Measurements from ENCODE around the gene LCP2.

The LCP2 gene

GRCh38 chr5:170206958-170207357 lies 90.6 kb downstream of the LCP2 start:
- DNase-seq, result no peak
- Histone ChIP-seq H3K4me1 (no peaks in the 10 kb centered on the region), H3K27me3 (peaks cover 28% of the 10 kb centered on the region), H3K36me3 (no peaks in the 10 kb centered on the region), H3K4me3 (ENCODE audit: low read depth, low read length) (no peak overlapping the region), H3K9me3 (no peaks in the 10 kb centered on the region)
- TF ChIP-seq CTCF (IDR thresholded peaks at IDR 0.05; ENCODE audit: low read depth, low read length), result no peak

GRCh38 chr5:170206216-170206615 lies 91.4 kb downstream of the LCP2 start:
- Histone ChIP-seq H3K4me3 (ENCODE audit: low read depth, low read length) (no peak overlapping the region), H3K9me3 (no peaks in the 10 kb centered on the region), H3K4me1 (no peaks in the 10 kb centered on the region), H3K27me3 (peaks cover 28% of the 10 kb centered on the region), H3K36me3 (no peaks in the 10 kb centered on the region)
- TF ChIP-seq CTCF (IDR thresholded peaks at IDR 0.05; ENCODE audit: low read depth, low read length), result no peak
- DNase-seq, result no peak

GRCh38 chr5:170204202-170204601 lies 93.4 kb downstream of the LCP2 start:
- no peak for TF ChIP-seq CTCF (IDR thresholded peaks at IDR 0.05; ENCODE audit: low read depth, low read length)
- H3K4me3 ChIP-seq (ENCODE audit: low read depth, low read length), result no peak overlapping the region
- peaks cover 28% of the 10 kb centered on the region for H3K27me3 ChIP-seq
- H3K36me3 ChIP-seq, result no peaks in the 10 kb centered on the region
- H3K9me3 ChIP-seq, result no peaks in the 10 kb centered on the region
- no peaks in the 10 kb centered on the region for H3K4me1 ChIP-seq
- DNase-seq, result no peak

- Histone ChIP-seq H3K4me3 (ENCODE audit: low read depth, low read length) (no peak overlapping the region), H3K9me3 (no peaks in the 10 kb centered on the region), H3K4me1 (no peaks in the 10 kb centered on the region), H3K36me3 (no peaks in the 10 kb centered on the region), H3K27me3 (peaks cover 22% of the 10 kb centered on the region)
- TF ChIP-seq CTCF (IDR thresholded peaks at IDR 0.05; ENCODE audit: low read depth, low read length), result no peak
- no peak for DNase-seq
These were observed 95.5 kb downstream of the LCP2 start for GRCh38 chr5:170202117-170202516.

- Histone ChIP-seq H3K36me3 (no peaks in the 10 kb centered on the region), H3K4me3 (ENCODE audit: low read depth, low read length) (no peak overlapping the region), H3K27me3 (peaks cover 22% of the 10 kb centered on the region), H3K9me3 (no peaks in the 10 kb centered on the region), H3K4me1 (no peaks in the 10 kb centered on the region)
- TF ChIP-seq CTCF (IDR thresholded peaks at IDR 0.05; ENCODE audit: low read depth, low read length), result no peak
- no peak for DNase-seq
These were observed 96.3 kb downstream of the LCP2 start for GRCh38 chr5:170201311-170201710.

GRCh38 chr5:170200876-170201275 lies 96.7 kb downstream of the LCP2 start:
- no peaks in the 10 kb centered on the region for H3K4me1 ChIP-seq
- no peak for TF ChIP-seq CTCF (IDR thresholded peaks at IDR 0.05; ENCODE audit: low read depth, low read length)
- no peak for DNase-seq
- H3K27me3 ChIP-seq, result peaks cover 19% of the 10 kb centered on the region
- H3K4me3 ChIP-seq (ENCODE audit: low read depth, low read length), result no peak overlapping the region
- no peaks in the 10 kb centered on the region for H3K36me3 ChIP-seq
- no peaks in the 10 kb centered on the region for H3K9me3 ChIP-seq
